ENCODE data around the gene FAAP24.
"Not testable (repeated sequence)": the region's sequence is repeated elsewhere in the genome, so short reads cannot be mapped to it uniquely, and the experiment has no call there.

GRCh38 chr19:33002126-33002865 is 30.3 kb downstream of the FAAP24 start:
- TF ChIP-seq EZH2phosphoT487 (IDR thresholded peaks at IDR 0.05; ENCODE audit: borderline replicate concordance, low read length); CTCF (conservative IDR thresholded peaks at IDR 0.05; ENCODE audit: low read depth, low read length): not testable (repeated sequence)
